K562 (cell line): ENCODE data around the gene DDHD1.

ENCODE experiments used
- CBX1 ChIP-seq: sonication (generic); IDR thresholded peaks from 2 replicates; pipeline ENCODE4 v1.6.1; 2016; ENCODE audit warnings: antibody characterized with exemption, low read depth, mild to moderate bottlenecking
- EP300 ChIP-seq: IDR thresholded peaks from 2 replicates; pipeline ENCODE4 v1.6.1; 2012; ENCODE audit warnings: low read length, improper control_type of control experiment
- FOXK2 ChIP-seq, 2 experiments: fragments of 450-650 bp; IDR thresholded peaks in 1 of 2; conservative IDR thresholded peaks in 1 of 2; 2 replicates each; pipeline ENCODE4 v1.6.1; 2016; ENCODE audit warnings: low read depth in 2 of 2, mild to moderate bottlenecking in 1 of 2
- JUN ChIP-seq, 2 experiments: sonication (generic) in 1 of 2; formaldehyde crosslinking in 1 of 2; IDR thresholded peaks; 2 replicates each; pipeline versions ENCODE4 v1.6.1 to v1.8.0; 2012 to 2022; ENCODE audit warnings: borderline replicate concordance in 2 of 2, mild to moderate bottlenecking in 2 of 2, improper control_type of control experiment in 1 of 2, low read depth in 1 of 2, low read length in 1 of 2, missing genetic modification reagents in 1 of 2
- POLR2A ChIP-seq: fragments of 450-650 bp; conservative IDR thresholded peaks from 2 replicates; pipeline ENCODE4 v1.6.1; 2016
- ZSCAN29 ChIP-seq: fragments of 450-650 bp; IDR thresholded peaks from 2 replicates; pipeline ENCODE4 v1.6.1; 2017

DNA sequence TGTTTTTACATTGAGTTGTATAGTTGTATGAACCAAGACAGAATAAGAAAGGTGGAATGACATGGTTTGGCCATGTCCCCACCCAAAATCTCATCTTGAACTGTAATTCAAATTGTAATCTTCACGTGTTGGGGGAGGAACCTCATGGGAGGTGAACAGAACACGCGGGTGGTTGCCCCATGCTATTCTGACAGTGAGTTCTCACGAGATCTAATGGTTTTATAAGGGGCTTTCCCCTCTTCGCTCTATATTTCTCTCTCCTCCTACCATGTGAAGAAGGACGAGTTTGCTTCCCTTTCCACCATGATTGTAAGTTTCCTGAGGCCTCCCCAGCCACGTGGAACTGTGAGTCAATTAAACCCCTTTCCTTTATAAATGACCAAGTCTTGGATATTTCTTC is 25.3 kb downstream of the DDHD1 start:
- TF ChIP-seq EP300 (no peak), ZSCAN29 (no peak), CBX1 (no peak), POLR2A (no peak), FOXK2 (conservative IDR thresholded peaks at IDR 0.05 in 1 of 2, IDR thresholded peaks at IDR 0.05 in 1 of 2; ENCODE audit: low read depth in 2 of 2) (no peak), JUN (IDR thresholded peaks at IDR 0.05; ENCODE audit: borderline replicate concordance, low read depth, low read length) (no peak), JUN (CRISPR knock-in tag; IDR thresholded peaks at IDR 0.05; ENCODE audit: borderline replicate concordance) (no peak)
